Gastrocnemius medialis (tissue), 4 donors: ENCODE data around the gene RAPGEF1. TPM values are rescaled to one million over a fixed set of nuclear protein-coding genes. Genes with fewer than 3 reads are reported as not detected.

Source experiments
- ATAC-seq, 2 donors: fragments of 150-250 bp; one replicate each; pipeline ENCODE4 v1.9.1; 2016
- DNase-seq, 2 donors: peaks; one replicate each; pipeline ENCODE4 v3.0.0-alpha.2; 2019
- H3K27ac ChIP-seq, 4 donors: fragments of 200-600 bp; sonication (generic); 1 replicate in 1 of 4; 2 replicates in 3 of 4; pipeline ENCODE4 v1.5.1; 2016 to 2018; ENCODE audit warnings: mild to moderate bottlenecking in 2 of 4, moderate library complexity in 1 of 4
- H3K27me3 ChIP-seq, 3 donors: fragments of 200-600 bp; sonication (generic) in 2 of 3; 1 replicate in 1 of 3; 2 replicates in 2 of 3; pipeline versions ENCODE4 v1.5.1 to v1.6.0; 2016 to 2019; ENCODE audit warnings: mild to moderate bottlenecking in 1 of 3, moderate library complexity in 1 of 3
- H3K36me3 ChIP-seq, 2 donors: fragments of 200-600 bp; sonication (generic) in 1 of 2; one replicate each; pipeline ENCODE4 v1.5.1; 2017 to 2018
- H3K4me1 ChIP-seq, 2 donors: fragments of 200-600 bp; sonication (generic) in 1 of 2; one replicate each; pipeline ENCODE4 v1.5.1; 2016 to 2017; ENCODE audit warnings: mild to moderate bottlenecking in 2 of 2
- H3K4me3 ChIP-seq, 4 donors: fragments of 200-600 bp; sonication (generic) in 3 of 4; 1 replicate in 1 of 4; 2 replicates in 3 of 4; pipeline ENCODE4 v1.5.1; 2016 to 2019; ENCODE audit warnings: mild to moderate bottlenecking in 2 of 4
- H3K9me3 ChIP-seq, 3 donors: fragments of 200-600 bp; sonication (generic) in 2 of 3; 1 replicate in 1 of 3; 2 replicates in 2 of 3; pipeline ENCODE4 v1.5.1; 2016 to 2019
- POLR2A ChIP-seq, 2 donors: fragments of 450-650 bp; IDR thresholded peaks; one replicate each; pipeline ENCODE4 v1.6.1; 2017; ENCODE audit warnings: antibody characterized with exemption in 2 of 2, mild to moderate bottlenecking in 2 of 2, moderate library complexity in 2 of 2
- in situ Hi-C, 4 donors: fragments of 200-750 bp; cut with MboI; loops; one replicate each; pipeline versions ENCODE4 v1.15.0 to v1.8.0; 2017; ENCODE audit warnings: low sequenced_read_pairs in 4 of 4
- intact Hi-C: fragments of 100-400 bp; cut with DNase I; formaldehyde crosslinking; loops from one replicate; pipeline ENCODE4 v1.15.1; 2023; ENCODE audit warnings: low total_unique reads
- total RNA-seq, 4 donors: library from RNA; depleted of rRNA; stranded (reverse); fragments of >200 nt; gene quantifications; one replicate each; pipeline versions ENCODE4 v1.1.0 to v1.2.3, GENCODE V29; 2016
- TF ChIP-seq, protein P1 (sequence below), 5 experiments: fragments of 450-650 bp in 3 of 5; fragments of 200-600 bp in 2 of 5; sonication (generic) in 2 of 5; IDR thresholded peaks in 4 of 5; conservative IDR thresholded peaks in 1 of 5; 1 replicate in 4 of 5; 2 replicates in 1 of 5; pipeline ENCODE4 v1.5.1; 2016 to 2019; ENCODE audit warnings: antibody characterized with exemption in 5 of 5, mild to moderate bottlenecking in 3 of 5, moderate library complexity in 3 of 5

The RAPGEF1 gene
- 100 to 1,000 TPM; 123 to 296 (median 217) TPM for total RNA-seq

DNA sequence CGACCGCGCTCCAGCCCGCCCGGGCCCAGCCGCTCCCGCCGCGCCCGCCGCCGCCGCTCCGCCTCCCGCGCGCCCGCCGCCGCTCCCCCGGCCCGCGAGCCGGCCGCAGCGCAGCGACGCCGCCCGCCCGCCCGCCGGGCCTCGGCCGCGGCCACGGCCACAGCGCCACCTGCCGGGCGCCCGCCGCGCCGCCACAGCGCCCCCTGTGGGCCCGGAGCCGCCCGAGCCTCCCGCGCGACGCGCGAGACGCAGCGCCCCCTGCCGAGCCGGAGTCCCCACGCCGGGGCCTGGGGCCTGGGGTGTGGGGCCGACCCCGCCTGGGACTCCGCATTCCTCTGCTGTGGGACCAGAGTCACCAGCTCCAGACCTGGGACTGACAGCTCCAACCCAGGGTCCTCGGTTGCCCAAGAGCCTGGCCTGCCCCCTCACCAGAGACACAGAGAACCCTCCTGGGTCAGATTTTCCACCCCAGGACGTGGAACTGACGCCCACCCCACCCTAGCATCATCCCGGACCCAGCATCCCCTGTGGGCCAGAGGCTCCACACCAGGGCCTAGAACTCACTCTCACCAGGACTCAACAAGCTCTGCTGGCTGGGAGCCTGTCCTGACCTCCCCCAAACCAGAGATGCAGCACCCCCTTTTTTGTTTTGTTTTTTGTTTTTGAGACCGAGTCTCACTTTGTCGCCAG is at the start of gene RAPGEF1:
Gene RAPGEF1, minus strand, starts transcription at position 118 of the 690 bp plus-strand sequence. CDS start 246 bp downstream, outside the sequence.
- Histone ChIP-seq H3K27ac (peak within 1 kb of the TSS; percentile 78 to 90 (median 86)), H3K36me3 (no peaks in the 10 kb centered on the region), H3K27me3 (no peaks in the 10 kb centered on the region), H3K4me1 (peaks cover 43 to 46% of the 10 kb centered on the region in 2 donors), H3K9me3 (no peaks in the 10 kb centered on the region), H3K4me3 (peak within 1 kb of the TSS; percentile 54 to 92 (median 64))
- intact Hi-C loops, result loop anchor here (1.0 to 10.0 kb wide), 3 partner anchors 110 to 345 kb away; partner anchors contain the start of gene PRRC2B
- in situ Hi-C loops, result loop anchor here (5.0 to 25.0 kb wide), 6 partner anchors 85 to 395 kb away; no protein-coding TSS in a partner anchor
- DNase-seq, result peak in 1 of 2 donors; percentile 59
- TF ChIP-seq, protein P1, sequence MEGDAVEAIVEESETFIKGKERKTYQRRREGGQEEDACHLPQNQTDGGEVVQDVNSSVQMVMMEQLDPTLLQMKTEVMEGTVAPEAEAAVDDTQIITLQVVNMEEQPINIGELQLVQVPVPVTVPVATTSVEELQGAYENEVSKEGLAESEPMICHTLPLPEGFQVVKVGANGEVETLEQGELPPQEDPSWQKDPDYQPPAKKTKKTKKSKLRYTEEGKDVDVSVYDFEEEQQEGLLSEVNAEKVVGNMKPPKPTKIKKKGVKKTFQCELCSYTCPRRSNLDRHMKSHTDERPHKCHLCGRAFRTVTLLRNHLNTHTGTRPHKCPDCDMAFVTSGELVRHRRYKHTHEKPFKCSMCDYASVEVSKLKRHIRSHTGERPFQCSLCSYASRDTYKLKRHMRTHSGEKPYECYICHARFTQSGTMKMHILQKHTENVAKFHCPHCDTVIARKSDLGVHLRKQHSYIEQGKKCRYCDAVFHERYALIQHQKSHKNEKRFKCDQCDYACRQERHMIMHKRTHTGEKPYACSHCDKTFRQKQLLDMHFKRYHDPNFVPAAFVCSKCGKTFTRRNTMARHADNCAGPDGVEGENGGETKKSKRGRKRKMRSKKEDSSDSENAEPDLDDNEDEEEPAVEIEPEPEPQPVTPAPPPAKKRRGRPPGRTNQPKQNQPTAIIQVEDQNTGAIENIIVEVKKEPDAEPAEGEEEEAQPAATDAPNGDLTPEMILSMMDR (IDR thresholded peaks at IDR 0.05 in 4 of 5, conservative IDR thresholded peaks at IDR 0.05 in 1 of 5), result peak; percentile 76 to 99 (median 98)
- no peak for TF ChIP-seq POLR2A (IDR thresholded peaks at IDR 0.05)
- ATAC-seq, result peak; percentile 46 to 62

- intact Hi-C loops (no loop called here), in situ Hi-C loops (no loop called here)
- peaks cover 13 to 35% (median 29%) of the 10 kb centered on the region in 3 donors for H3K27me3 ChIP-seq
- H3K9me3 ChIP-seq, result no peaks in the 10 kb centered on the region
- no peak for ATAC-seq
- no peaks in the 10 kb centered on the region for H3K4me1 ChIP-seq
- H3K27ac ChIP-seq, result no peak overlapping the region
- H3K36me3 ChIP-seq, result no peaks in the 10 kb centered on the region
- no peak for DNase-seq
- TF ChIP-seq POLR2A (IDR thresholded peaks at IDR 0.05), result no peak
- TF ChIP-seq, protein P1 (IDR thresholded peaks at IDR 0.05 in 4 of 5, conservative IDR thresholded peaks at IDR 0.05 in 1 of 5), result no peak
- H3K4me3 ChIP-seq, result no peak overlapping the region
Observed at GRCh38 chr9:131788851-131789250, 49.0 kb upstream of the RAPGEF1 start.

DNA sequence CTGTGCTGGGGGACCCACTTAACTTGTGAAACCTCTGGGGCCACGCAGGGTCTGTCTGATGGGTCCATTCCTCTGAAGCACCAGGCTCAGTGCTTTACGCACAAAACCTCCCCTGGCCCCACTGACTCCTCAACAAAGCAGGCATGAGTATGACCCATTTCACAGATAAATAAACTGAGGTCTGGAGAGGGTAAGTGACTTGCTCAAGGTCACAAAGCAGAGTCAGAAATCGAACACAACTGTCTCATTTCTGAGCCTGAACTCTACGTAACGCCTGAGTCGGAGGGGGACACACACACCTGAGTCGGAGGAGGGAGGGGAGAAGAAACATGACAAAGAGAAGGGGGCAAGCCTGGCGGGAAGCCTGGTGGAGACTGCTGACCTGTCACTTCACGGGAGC is 48.0 kb upstream of the RAPGEF1 start:
- ATAC-seq (no peak), DNase-seq (no peak)
- H3K4me3 ChIP-seq, result no peak overlapping the region
- H3K36me3 ChIP-seq, result no peaks in the 10 kb centered on the region
- no peaks in the 10 kb centered on the region for H3K4me1 ChIP-seq
- H3K27ac ChIP-seq, result no peak overlapping the region
- in situ Hi-C loops, result no loop called here
- TF ChIP-seq POLR2A (IDR thresholded peaks at IDR 0.05), result no peak
- TF ChIP-seq, protein P1 (IDR thresholded peaks at IDR 0.05 in 4 of 5, conservative IDR thresholded peaks at IDR 0.05 in 1 of 5), result no peak
- intact Hi-C loops, result no loop called here
- no peaks in the 10 kb centered on the region for H3K9me3 ChIP-seq
- H3K27me3 ChIP-seq, result peaks cover 18 to 35% (median 29%) of the 10 kb centered on the region in 3 donors

- no peak overlapping the region for H3K4me3 ChIP-seq
- in situ Hi-C loops, result no loop called here
- DNase-seq (no peak), ATAC-seq (no peak)
- H3K27ac ChIP-seq, result no peak overlapping the region
- H3K27me3 ChIP-seq, result peaks cover 23 to 35% (median 29%) of the 10 kb centered on the region in 3 donors
- intact Hi-C loops, result no loop called here
- H3K36me3 ChIP-seq, result no peaks in the 10 kb centered on the region
- H3K4me1 ChIP-seq, result no peaks in the 10 kb centered on the region
- H3K9me3 ChIP-seq, result no peaks in the 10 kb centered on the region
- no peak for TF ChIP-seq POLR2A (IDR thresholded peaks at IDR 0.05)
- TF ChIP-seq, protein P1 (IDR thresholded peaks at IDR 0.05 in 4 of 5, conservative IDR thresholded peaks at IDR 0.05 in 1 of 5), result no peak
Observed at GRCh38 chr9:131784748-131785501, 45.0 kb upstream of the RAPGEF1 start.
